ENCODE data around the gene RAB6D.
A peak's percentile ranks its signal among the peaks of the same experiment; 100 is the strongest.
"Not testable (repeated sequence)": the region's sequence is repeated elsewhere in the genome, so short reads cannot be mapped to it uniquely, and the experiment has no call there.

RAB6D gene

GRCh38 chr2:131363703-131364186 lies at the start of gene RAB6D:
Gene RAB6D (minus strand): TSS chr2:131364168. CDS start chr2:131363720, 448 bp downstream.
- DNase-seq, result not testable (repeated sequence)

- DNase-seq, result no peak
Observed at GRCh38 chr2:131413148-131413747, 49.3 kb upstream of the RAB6D start.

DNA sequence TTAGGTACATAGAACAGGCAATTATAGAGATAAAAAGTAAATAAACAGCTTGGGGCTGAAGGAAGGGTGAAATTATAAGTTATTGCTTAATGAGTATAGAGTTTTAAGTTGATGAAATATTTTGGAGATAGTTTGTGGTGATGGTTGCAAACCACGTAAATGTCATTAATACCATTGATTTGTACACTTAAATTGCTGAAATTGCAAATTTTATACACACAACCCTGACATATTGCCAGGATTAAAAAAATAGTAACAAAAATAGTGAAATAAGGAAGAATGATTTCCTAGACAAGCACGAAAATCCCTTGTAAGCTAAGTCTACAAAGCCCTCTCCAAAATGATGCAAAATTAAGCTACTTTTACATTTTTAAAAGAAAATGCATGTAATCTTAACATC lies 46.2 kb upstream of the RAB6D start:
- no peak for DNase-seq

- no peak for DNase-seq
Observed at GRCh38 chr2:131408778-131409177, 44.8 kb upstream of the RAB6D start.

DNA sequence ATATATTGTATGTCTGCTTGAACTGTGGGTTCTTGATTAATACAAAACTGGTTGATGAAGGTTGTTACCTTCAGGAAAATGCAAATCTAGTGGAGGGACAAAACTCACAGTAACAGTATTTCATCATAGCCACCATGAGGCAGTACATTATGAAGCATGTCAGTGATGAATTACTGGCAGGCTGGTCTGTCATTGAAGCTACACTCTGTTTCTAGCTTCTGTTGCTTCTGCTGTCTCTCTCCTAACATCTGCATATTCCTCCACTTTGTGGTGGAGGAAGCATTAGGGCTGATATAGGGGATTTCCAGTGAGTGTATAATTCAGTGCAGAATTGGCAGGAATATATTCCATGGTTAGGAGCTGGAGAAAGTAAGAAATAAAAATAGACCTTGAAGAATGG lies 44.2 kb upstream of the RAB6D start:
- no peak for DNase-seq

DNA sequence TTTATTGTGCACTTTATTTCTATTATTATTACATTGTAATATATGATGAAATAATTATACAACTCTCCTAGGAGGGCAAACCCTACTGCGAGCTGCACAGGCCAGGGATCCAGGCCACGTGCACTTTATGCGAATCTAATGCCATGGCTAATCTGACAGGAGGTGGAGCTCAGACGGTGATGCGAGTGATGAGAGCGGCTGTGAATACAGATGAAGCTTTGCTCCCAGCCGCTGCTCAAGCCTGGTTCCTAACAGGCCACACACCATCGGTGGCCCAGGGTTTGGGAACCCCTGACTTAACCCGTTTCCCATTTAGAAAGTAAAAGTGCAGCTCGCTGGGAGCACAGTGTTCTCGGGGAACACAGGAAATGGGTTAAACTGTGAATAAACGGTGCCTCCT lies 40.8 kb upstream of the RAB6D start:
- DNase-seq, result no peak

DNA sequence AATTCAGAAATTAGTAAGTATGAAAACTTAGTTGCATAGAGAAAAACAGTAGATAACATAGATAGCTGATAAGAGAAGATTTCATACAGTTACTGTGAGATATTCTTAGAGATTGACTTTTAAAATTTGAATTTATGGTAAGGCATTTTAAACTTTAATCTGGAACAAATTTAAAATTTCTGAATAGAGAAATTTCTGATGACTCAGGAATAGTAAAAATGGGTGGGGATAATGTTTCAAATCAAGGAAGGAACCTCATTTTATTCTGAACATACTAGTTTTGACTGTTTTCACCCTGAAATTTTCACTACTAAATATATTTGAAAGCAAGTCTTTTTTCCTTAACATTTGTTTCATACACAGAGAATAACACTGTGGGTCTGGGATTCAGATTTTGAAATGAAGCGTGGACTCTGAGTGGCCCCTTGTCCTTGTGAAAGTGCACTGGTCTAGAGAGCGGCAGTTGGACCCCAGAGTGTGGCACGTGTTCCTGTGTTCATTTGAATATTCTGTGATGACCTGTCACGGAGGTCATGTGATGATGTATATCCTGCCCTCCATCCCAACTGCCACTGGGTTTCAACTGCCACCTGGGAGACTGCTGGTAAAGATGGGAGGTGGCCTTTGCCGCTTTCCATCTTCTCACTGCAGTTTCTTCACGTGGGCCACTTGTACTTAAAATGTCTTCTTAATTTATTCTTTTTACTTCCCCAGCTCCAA lies 38.5 kb upstream of the RAB6D start:
- DNase-seq, result no peak

DNA sequence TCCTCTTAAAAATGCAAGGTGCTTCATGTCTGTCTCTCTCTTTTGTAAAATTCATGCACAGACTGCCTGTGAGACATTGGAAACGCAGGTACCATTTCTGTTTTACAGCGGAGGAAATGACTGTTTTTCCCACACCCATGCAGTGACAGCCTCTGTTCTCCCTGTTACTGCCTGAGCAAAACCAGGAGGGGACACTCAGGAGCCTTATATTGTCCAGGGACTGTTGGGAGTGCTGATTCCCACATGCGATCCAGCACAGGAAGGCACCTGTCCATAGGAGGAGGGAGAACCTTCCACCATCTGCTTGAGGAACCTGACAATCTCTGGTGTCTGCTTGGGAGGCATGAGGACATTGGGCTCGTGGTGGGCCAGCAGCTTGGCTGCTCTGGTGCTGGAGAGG lies 36.9 kb upstream of the RAB6D start:
- no peak for DNase-seq

DNA sequence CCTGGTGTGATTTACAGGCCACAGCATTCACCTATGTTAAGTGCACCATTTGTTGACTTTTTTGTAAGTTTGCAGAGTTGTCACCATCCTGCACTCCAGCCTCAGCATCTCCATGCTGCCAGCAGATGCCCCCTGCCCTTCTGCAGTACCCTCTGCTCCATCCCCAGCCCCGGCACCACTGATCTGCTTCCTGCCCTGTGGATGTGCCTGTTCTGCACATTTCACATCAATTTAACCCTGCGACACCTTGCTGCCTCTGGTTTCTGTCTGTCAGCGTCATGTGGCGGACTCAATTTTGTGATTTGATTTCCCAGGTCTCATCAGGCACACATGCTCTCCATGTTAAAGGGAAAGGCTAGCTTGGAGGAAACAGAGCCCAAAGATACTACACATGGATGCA lies 36.5 kb upstream of the RAB6D start:
- DNase-seq, result not testable (repeated sequence)

- not testable (repeated sequence) for DNase-seq
Observed at GRCh38 chr2:131396209-131396608, 32.2 kb upstream of the RAB6D start.

DNA sequence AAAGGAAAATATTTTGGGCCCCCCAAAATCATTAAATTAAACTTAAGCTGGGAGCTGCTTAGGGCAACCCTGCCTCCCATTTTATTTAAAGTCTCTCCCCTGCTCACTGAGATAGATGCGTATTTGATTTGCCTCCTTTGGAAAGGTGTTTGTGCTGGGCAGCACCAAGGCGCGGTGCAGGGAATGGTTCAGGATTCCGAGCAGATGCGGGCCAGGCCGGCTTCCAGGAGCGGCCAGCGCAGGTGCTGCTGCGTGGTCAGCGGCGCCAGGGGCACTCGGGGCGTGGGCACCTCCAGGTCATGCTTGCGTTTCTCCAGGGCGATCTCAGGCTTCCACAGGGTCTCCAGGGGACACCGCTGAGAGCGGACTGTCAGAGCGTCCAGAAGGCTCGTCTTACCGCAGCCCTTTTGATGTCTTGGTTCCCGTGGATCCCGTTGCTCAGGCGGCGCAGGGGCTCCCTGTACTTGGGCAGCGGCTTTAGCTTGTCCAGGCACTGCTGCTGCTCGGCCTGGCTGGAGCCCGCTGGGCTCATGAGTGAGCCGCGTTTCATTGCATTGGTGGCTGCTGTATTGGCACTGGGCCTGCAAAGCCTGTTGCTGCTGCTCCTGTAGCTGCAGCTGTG lies 31.2 kb upstream of the RAB6D start:
- not testable (repeated sequence) for DNase-seq

- DNase-seq, result peak in 1 of 2 experiments; percentile 7
Observed at GRCh38 chr2:131394147-131394931, 30.4 kb upstream of the RAB6D start.

- not testable (repeated sequence) for DNase-seq
Observed at GRCh38 chr2:131391953-131392352, 28.0 kb upstream of the RAB6D start.

DNA sequence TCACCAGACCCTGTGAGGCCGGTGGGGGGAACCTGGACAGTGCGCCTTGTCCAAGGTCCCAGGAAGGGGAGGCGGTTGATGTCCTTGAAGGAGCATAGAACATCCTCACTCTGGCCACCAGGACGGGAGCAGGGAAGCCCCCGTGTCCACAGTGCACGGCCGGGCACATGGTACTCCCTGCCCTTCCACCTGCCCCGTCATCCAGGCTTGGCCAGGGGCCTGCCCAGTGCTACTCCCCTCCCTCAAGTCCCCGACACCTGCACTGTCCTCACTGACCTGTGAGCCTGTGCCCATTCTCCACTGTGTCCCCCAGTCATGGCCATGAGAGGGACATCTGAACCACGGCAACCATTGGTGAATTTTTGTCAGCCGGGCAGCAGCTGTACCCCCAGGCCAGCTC lies 27.5 kb upstream of the RAB6D start:
- DNase-seq, result not testable (repeated sequence)

GRCh38 chr2:131390495-131391130 lies 26.6 kb upstream of the RAB6D start:
- not testable (repeated sequence) for DNase-seq

GRCh38 chr2:131389657-131390056 lies 25.7 kb upstream of the RAB6D start:
- no peak for DNase-seq

GRCh38 chr2:131388834-131389233 lies 24.9 kb upstream of the RAB6D start:
- DNase-seq, result not testable (repeated sequence)

- DNase-seq, result not testable (repeated sequence)
Observed at GRCh38 chr2:131373111-131373510, 9.1 kb upstream of the RAB6D start.

DNA sequence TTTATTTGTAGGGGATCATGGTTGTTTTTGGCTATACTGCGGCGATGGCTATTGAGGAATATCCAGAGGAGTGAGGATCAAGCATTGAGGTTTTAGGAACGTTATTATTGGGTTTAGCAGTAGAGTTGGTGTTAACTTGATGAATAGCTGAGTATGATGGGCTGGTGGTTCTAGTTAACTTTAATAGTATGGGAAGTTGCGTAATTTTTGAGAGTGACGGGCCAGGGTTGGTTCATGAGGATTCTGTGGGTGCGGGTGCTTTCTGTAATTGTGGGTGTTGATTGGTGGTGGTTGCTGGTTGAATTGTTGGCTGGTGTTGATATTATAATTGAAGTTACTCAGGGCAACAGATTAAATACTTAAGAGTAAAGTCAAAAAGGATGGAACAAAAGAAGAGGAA lies 6.0 kb upstream of the RAB6D start:
- no peak for DNase-seq

GRCh38 chr2:131368493-131369066 lies 4.6 kb upstream of the RAB6D start:
- DNase-seq, result not testable (repeated sequence)

GRCh38 chr2:131367352-131367751 lies 3.4 kb upstream of the RAB6D start:
- no peak for DNase-seq

DNA sequence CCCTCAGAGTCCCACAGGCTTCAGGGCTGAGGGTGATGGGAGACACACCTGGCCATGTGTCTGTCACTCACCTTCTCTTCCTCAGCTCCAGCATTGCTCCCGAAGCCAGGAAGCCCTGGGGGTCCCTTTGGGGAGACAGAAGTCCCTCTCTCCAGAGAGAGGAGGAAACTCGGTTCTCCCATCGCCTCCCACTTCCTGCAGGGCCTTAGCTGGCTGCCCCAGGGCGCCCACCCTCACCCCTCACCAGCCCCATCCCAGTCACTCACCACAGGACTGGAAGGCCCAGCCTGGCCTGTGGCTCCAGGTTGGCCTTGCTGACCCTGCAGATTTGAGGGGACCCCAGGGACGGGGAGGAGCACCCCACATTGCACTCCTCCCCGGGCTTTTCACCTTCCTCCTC lies 2.7 kb upstream of the RAB6D start:
- DNase-seq, result no peak
